GM21515 (cell line): Measurements from ENCODE around the gene BPI.
"Not testable (repeated sequence)": the region's sequence is repeated elsewhere in the genome, so short reads cannot be mapped to it uniquely, and the experiment has no call there.

Experiments
- ATAC-seq: cut with Tn5 transposase; IDR thresholded peaks from one replicate; pipeline ENCODE4 v1.9.1; 2021; ENCODE audit not compliant: unreplicated experiment

Gene BPI

DNA sequence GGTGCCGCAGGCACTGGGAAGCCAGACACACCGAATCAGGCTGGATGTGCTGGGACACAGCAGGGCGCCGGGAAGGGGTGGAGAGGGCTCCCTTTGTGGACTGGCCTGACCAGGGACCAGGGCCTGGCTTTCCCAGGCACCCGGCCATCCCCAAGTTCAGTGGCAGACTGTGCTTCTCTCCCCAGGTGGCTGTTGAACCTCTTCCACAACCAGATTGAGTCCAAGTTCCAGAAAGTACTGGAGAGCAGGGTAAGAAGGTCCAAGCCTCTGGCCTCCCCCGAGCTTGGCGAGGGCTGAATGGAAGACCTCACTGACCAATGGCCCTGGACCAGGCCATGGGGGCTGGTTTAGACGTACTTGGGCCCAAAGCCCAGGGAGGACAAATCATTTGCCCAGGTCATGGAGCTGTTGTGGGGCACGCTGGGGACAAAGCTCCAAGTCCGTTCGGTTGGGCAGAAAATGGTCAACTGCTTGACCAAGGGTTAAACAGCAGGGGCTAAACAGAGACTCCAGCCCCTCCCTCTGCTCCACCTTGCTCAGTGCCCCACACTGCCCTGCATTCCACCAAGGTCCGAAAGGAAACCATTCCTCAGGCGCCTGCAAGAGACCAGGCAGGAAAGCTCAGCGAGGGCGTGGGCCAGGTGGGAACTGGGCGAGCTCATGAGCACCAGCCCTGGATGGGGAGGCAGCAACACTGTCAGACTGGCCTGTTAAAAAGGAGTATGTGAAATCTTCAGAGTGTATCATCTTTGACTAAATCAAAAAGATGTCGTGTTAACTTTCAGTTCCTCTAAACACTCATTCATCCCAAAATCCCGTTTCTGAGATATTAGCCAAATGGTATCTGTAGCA lies 51.4 kb downstream of the BPI start:
- no peak for ATAC-seq

DNA sequence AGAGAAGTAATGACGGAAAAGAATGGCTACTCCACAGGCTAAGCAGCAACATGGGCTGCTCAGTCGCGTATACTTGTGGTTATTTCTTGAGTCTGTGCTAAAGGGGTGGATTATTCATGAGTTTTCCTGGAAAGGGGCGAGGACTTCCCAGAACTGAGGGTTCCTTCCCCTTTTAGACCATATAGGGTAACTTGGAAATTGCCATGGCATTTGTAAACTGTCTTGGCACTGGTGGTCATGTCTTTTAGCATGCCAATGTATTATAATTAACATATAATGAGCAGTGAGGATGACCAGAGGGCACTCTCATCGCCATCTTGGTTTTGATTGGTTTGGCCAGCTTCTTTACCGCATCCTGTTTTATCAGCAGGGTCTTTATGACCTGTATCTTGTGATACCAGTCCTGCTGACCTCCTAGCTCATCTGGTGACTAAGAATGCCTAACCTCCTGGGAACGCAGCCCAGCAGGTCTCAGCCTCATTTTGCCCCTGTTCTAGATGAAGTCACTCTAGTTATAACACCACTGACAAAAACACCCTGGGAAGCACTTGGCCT lies 53.8 kb downstream of the BPI start:
- ATAC-seq, result no peak

DNA sequence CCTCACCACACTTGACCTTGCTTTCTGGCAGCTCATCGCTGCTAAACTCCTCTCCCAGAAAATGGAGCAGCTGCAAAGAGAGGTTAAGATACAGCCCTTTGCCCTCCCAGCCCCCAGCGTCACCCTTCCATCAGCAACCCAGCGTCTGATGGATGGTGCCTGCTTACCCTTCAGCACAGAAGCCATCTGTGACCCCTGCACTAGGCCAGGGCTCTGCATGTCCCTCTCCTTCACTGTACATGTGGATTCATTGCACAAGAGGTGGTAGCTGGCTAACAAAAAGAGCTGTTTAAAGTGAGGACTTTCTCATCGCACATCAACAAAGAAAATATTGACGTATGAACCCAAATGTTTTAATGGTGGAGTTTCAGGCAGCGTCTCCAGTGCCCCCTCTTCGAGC lies 54.6 kb downstream of the BPI start:
- no peak for ATAC-seq

- ATAC-seq, result no peak
These were observed 59.2 kb downstream of the BPI start for GRCh38 chr20:38363004-38363747.

DNA sequence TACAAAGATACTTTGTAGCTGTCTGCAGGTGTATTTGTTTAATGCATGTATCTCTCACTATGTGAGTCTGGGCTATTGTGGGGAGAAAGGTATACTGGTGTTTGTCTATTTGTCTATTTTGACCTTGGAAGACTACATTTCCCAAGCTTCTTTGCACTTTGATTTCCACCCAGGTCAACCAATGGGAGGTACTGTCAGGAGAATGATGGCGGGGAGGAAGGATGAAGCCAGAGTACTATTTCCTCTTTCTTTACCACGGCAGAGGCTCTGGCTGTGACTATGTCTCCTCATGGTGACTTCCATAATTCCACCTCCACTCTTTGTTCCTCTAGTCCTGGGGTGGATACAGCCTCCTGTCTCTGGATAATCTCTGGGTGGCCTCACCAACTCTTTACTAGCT lies 65.4 kb downstream of the BPI start:
- no peak for ATAC-seq

GRCh38 chr20:38372806-38373205 lies 68.8 kb downstream of the BPI start:
- ATAC-seq, result no peak

- no peak for ATAC-seq
These were observed 69.4 kb downstream of the BPI start for GRCh38 chr20:38373231-38373867.

DNA sequence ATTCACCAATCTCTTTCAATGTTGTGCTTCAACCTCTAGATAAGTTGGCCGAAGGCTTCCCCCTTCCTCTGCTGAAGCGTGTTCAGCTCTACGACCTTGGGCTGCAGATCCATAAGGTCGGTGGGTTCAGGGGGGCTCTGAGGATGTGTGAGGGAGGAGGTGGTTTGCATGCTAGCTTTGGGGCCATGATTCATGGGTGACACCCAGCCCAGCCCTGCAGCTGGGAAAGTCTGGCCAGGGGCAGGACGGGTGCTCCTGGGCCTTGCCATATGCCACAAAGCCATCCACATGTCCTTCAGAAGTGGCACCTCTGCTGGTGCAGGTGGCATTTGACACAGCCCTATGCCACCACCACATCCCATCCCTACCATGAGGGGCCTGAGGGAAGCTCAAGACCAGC lies 69.9 kb downstream of the BPI start:
- ATAC-seq, result no peak

DNA sequence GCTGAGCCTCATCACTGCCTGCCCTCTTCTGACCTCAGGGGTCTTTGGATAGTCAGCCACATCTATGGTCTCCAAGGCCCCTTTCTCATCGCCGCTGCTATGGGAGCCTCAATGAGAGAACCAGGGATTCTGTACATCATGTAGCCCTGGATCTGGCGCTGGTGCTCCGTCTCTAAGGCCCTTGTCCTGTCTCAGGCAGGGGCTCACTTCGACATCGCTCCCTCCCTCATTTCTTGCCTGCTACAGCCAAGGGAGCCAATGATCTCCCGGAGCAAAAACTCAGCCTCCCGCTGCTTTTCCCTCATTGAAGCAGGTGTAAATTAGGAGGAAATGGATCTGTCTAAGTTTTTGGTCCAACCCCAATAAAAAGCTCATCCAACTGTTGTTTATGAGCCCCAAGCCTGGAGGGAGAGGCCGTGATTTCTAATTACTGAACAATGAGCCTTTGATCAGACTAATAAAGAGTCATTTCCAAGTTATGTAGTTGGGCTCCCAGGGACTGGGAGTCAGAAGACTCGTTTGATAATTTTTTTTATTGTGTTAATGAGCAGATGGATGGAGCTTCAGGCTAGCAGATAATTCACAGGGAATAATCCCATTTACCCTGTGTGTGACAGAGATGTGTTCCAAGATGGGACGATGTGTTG lies 73.2 kb downstream of the BPI start:
- ATAC-seq, result no peak

DNA sequence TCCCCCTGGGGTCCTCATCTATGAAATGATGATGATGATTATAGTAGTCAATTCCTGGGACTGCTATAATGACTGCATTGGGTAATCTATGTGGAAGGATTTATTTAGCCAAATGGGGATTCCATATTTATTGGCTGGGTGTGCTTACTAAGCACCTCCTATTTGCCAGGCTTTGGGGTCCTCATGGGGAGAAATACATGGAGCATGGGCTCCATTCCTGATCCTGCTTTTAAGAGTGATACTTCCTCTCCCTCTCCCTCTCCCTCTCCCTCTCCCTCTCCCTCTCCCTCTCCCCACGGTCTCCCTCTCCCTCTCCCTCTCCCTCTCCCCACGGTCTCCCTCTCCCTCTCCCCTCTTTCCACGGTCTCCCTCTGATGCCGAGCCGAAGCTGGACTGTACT lies 73.9 kb downstream of the BPI start:
- ATAC-seq, result not testable (repeated sequence)

DNA sequence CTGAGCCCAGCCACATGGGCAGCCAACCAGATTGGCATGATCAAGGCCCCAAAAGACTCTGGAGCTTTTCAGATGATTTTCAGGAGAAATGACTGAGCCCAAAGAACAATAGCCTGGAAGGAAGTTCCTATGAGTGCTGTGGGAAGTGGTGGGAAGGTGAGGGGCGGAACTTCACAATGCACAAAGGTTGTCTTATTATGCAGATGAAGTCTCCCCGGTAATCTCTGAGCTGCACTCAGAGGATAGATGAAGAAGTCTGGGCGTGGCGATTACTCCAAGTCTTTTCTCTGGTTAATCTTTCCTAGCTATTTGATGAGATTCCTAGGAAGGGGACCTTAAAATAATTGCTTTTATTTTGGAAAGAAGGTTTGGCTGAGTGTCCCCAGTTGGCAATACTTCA lies 79.2 kb downstream of the BPI start:
- no peak for ATAC-seq

DNA sequence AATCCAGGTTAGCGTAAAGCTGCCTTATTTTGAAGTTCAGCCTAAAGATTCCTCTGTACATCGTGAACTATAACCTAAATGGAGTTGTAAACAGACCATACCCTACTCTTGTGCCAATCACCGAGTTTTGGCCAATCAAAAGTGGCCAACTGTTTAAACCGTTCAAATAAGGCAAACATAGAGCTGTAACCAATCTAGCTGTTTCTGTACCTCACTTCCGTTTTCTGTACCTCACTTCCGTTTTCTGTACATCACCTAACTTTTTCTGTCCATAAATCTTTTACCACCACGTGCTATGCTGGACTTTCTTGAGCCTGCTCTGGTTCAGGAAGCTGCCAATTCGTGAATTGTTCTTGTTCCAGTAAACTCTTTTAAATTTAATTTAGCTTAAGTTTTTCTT lies 82.0 kb downstream of the BPI start:
- no peak for ATAC-seq

DNA sequence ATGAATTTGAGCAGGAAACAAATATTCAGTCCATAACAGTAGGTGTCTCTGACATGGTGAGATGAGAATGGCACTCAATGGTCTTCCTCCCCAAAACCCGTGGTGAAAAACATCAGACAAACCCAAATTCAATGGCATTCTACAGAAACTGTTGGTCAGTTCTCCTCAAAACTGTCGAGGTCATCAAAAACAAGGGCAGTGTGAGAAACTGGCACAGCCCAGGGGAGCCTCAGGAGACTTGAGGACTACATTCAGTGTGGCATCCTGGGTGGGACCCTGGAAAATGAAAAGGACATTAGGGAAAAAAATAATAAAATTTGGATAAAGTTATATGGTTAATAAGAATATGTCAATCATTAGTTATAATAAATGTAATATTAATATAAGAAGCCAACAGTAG lies 82.9 kb downstream of the BPI start:
- ATAC-seq, result no peak
